ACHN (cell line): Measurements from ENCODE around the gene DPYSL3.
"Not testable (repeated sequence)": the region's sequence is repeated elsewhere in the genome, so short reads cannot be mapped to it uniquely, and the experiment has no call there.

Experiments used
- DNase-seq: peaks from one replicate; pipeline ENCODE4 v3.0.0-alpha.2; 2015
- in situ Hi-C: cut with HindIII; loops from 2 replicates; pipeline ENCODE4 v1.10.0; 2017; ENCODE audit warnings: low sequenced_read_pairs, low pct_ligation_motif_present, low pct_unique_long_range_greater_than_20kb

Gene DPYSL3

DNA sequence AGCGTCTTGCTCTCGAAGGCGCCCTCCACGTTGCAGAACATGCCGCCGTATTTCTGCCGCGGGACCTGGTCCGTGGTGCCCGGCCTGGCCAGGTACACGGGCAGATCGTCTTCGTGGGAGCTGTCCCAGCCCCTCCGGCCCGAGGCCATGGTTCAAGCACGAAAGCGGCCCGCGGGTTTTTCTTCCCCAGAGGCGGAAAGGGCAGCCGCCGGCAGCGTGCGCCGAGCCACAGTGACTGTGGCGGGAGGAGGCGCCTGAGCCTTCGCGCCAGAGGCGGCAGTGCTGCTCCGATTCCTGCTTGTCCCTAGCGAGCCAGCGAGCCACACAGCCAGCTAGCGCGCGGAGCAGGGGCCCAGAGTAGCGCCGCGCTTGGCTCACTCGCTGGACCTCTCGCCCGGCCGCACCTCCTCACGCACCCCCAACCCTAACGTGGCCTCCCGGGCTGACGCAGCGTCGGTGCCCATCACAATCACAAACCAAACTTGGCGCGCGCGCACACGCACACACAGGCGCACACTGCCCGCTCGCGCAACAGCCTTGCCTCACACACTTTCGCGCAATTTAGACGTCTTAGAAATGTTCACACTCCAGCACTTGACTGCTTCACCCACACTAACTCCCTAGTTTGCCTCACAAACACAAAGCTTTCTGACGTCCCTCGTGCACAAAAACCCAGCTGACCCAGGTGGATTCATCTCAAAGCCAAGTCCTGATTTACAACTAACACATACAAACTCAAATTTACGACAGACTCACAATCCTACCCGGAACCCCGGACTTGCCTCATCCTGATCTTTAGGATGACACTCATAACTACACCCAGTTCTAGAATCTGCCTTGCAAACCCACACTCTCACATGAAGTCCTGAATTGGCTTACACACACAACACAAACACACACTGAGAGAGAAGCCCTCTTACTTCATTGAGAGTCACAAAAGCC is at the start of gene DPYSL3:
DPYSL3 (minus strand) TSS at position 359 of the 942 bp plus-strand sequence; CDS start at position 149, 210 bp downstream.
- in situ Hi-C loops, result no loop called here

GRCh38 chr5:147558826-147559225 is 49.0 kb upstream of the DPYSL3 start:
- in situ Hi-C loops, result loop anchor here (25.0 kb wide), 1 partner anchor 97 kb away; no protein-coding TSS in a partner anchor
- DNase-seq, result peak; percentile 54

More for the DNA sequence above, at the start of gene DPYSL3:
- no peak for DNase-seq

- in situ Hi-C loops, result loop anchor here (25.0 kb wide), 1 partner anchor 96 kb away; no protein-coding TSS in a partner anchor
Measured at GRCh38 chr5:147557876-147558745, 48.2 kb upstream of the DPYSL3 start.

GRCh38 chr5:147555176-147555575 is 45.3 kb upstream of the DPYSL3 start:
- DNase-seq, result no peak
- in situ Hi-C loops, result loop anchor here (25.0 kb wide), 1 partner anchor 93 kb away; no protein-coding TSS in a partner anchor

More at GRCh38 chr5:147557876-147558745, 48.2 kb upstream of the DPYSL3 start:
- no peak for DNase-seq

- DNase-seq, result no peak
- in situ Hi-C loops, result loop anchor here (25.0 kb wide), 1 partner anchor 92 kb away; no protein-coding TSS in a partner anchor
Measured at GRCh38 chr5:147554261-147554817, 44.5 kb upstream of the DPYSL3 start.

DNA sequence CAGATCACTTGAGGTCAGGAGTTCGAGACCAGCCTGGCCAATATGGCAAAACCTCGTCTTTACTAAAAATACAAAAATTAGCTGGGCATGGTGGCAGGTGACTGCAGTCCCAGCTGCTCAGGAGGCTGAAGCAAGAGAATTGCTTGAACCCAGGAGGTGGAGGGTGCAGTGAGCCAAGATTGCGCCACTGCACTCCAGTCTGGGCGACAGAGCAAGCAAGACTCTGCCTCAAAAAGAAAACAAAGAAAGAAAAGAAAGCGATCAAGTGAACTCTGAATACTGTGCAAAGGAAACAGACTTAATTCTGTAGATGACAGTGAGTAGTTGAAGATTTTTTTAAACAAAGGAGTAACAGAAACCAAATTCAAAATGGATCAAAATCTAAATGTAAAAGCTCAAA is 43.9 kb upstream of the DPYSL3 start:
- in situ Hi-C loops, result loop anchor here (25.0 kb wide), 1 partner anchor 92 kb away; no protein-coding TSS in a partner anchor
- DNase-seq, result not testable (repeated sequence)

DNA sequence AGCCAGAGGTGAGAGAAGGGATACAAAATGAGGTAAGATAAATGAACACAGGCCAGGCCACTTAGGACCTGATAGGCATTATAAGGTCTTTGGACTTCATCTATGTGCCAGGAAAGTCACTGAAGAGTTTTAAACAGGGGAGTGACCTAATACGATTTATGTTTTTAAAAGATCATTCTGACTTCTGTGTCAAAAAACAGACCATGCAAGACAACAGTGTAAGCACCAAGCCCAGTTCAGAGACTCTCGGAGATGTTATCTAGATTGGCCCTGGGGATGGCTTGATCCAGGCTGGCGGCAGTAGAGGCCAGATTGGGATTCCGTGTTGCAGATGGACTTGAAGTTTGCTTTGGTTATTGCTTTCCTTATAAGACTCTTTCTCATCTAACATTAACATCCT is 43.0 kb upstream of the DPYSL3 start:
- no peak for DNase-seq
- in situ Hi-C loops, result loop anchor here (25.0 kb wide), 1 partner anchor 91 kb away; no protein-coding TSS in a partner anchor

- in situ Hi-C loops, result loop anchor here (25.0 kb wide), 1 partner anchor 89 kb away; no protein-coding TSS in a partner anchor
Measured at GRCh38 chr5:147551677-147552076, 41.8 kb upstream of the DPYSL3 start.

DNA sequence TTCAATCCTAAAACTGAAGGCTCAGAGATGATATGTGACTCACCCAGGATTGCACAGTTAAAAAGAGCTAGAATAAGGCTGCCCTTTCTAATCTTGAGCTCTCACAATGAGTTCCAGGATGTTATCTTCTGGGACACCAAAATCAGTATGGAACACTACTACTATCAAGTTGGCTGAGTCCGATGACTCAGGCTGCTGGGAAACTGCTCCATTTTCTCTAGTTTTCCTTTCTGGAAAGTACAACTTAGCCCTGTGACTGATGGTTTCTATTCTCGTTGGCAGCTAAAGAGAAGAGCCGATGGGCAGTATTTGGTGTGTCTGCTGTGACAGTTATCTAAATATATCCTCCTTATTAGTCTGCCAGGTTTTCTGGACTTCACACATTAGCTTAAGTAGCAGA is 37.9 kb upstream of the DPYSL3 start:
- in situ Hi-C loops, result no loop called here
- DNase-seq, result no peak

More at GRCh38 chr5:147551677-147552076, 41.8 kb upstream of the DPYSL3 start:
- DNase-seq, result no peak

DNA sequence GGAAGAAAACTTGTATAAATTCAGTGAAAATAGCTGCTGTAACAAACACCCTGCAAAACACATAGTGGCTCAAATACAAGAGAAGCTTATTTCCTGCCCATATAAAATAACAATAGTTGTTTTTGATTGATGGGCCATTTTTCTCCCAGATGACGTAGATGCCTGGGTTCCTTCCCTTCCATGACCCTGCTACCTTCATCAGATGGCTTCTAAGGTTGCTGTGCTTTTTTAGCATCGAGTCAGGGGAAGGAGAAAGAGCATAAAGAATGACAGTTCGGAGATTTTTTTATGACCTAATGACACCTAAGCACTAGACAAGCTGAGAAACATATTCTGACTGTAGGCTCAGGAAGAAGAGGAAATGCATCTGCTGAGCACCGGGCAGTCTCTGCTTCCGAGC is 34.7 kb upstream of the DPYSL3 start:
- no peak for DNase-seq
- in situ Hi-C loops, result no loop called here

DNA sequence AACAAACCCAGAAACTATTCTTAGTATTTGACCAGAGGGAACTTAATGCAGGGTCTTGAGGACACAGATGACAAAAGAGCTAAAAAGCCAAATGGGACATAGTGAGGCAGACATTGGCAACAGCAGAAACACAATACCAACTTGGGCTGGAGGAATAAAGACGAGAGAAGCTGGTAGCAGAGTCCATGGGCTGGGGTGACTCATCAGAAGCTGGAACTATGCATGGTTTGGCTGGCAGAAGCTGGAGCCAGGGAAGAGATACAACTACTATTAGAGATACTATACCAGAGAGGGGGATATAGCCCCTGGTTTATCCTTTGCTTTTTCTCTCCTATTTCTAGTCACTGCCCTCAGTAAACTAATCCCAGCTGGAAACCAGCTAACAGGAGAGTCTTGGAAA is 29.2 kb upstream of the DPYSL3 start:
- in situ Hi-C loops, result no loop called here
- peak; percentile 52 for DNase-seq

DNA sequence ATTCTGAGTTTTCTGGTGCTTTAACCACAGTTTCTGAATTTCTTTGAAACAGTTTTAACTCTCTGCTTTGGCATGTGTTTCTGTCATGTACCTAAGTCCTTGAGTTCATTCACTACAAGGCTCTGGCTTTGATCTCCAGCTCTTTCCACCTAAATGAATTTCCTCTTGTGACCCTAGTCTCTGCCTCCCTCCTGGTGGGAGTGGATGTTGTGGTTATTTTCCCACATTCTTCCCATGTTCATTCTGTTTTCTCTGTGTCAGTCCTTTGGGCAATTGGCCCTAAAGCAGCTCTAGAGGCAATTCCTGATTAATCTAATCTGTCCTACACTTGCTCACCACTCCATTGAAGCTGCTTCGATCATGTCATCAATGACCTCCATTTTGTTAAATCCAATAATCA is 28.4 kb upstream of the DPYSL3 start:
- DNase-seq, result no peak
- in situ Hi-C loops, result no loop called here

DNA sequence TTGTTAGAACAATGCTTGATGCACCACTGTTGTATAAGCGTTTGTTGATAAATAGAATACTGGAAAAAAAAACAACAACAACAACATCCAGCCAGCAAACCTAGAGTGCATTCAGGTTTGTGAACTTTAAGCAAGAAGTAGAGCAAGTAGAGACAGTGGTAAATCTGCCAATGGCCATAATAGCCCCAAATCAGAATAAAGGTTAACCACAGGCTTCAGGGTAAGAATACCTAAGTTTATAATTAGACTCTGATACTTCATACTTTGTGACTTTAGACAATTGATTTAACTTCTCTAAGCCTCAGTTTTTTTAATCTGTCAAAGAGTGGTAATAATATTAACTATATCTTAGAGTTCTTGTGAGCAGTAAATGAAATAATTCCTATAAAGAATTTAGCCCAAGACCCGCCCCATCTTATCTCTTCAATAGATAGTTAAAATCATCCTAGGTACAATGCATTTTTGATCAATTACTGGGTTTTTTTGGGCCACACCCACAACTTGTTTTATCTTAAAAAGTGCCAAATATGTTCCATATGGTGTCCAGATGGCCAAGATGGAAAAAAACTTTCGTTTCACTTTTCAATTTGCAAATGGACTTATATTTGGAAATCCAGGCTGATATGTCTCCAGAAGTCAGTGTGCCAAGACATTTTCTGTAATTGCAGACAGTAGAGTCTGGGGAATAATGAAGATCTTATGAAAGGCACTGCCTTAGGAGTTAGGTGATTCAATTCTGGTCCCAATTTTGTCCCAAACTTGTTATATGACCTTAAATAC is 24.5 kb upstream of the DPYSL3 start:
- DNase-seq, result no peak

DNA sequence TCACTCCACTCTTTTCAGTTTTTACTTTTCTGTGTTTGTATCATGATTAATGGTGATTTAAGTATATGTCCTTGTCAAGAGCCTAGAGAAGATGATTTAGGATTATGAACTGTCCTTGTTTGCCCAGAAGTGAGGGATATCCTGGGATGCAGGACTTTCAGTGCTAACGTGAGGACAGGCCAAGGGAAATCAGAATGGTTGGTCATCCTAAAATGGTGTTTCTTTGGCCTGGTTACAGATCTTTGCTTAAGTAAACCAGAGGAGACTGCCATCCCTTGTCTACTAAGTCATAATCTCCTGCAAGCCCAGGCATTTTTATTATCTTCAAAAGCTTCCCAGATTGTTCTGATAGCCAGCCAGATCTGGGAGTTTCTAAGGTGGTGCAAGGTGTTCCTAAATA is 22.3 kb upstream of the DPYSL3 start:
- in situ Hi-C loops, result no loop called here
- DNase-seq, result no peak

More for the DNA sequence above, 24.5 kb upstream of the DPYSL3 start:
- in situ Hi-C loops, result no loop called here

GRCh38 chr5:147530530-147531389 is 20.9 kb upstream of the DPYSL3 start:
- peak; percentile 30 for DNase-seq
- in situ Hi-C loops, result no loop called here

- in situ Hi-C loops, result no loop called here
- no peak for DNase-seq
Measured at GRCh38 chr5:147523069-147523468, 13.2 kb upstream of the DPYSL3 start.

GRCh38 chr5:147522435-147522834 is 12.6 kb upstream of the DPYSL3 start:
- in situ Hi-C loops, result no loop called here
- DNase-seq, result no peak
